Smooth muscle cell of the brain vasculature (primary cell): ENCODE measurements around the gene RAF1.

Experiments used
- DNase-seq: peaks from one replicate; pipeline ENCODE4 v3.0.0-alpha.2; 2012; ENCODE audit warnings: low read depth, low spot score

RAF1 gene

DNA sequence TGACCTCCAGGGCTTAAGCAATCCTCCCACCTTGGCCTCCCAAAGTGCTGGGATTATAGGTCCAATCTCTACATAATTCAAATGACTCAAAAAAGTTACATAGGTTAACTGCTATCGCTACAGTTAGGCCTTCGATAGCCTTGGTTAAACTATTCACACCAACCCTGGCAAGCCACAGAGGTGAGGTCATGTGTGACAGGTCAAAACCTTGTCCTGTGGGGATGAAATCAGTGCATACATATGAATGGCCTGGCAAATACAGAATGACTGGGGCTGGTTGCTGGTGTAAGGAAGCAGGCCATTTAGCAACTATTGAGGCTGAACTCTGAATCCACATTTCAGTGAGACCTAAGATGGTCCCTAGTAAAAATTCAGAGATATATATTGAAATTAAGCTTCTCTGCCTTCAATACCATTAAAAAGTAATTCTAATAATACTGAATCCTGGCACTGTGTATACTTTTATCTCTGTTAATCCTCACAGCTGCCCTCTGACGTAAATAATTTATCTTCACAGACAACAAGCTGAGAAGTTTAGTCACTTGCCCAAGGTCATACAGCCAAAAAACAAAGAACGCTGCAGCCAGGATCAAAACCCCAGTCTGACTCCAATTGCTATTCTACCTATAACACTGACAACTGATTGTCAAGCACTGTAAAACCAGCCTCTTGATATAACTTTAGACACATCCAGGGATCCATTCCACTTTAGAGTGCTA lies 71.8 kb downstream of the RAF1 start:
- DNase-seq = no peak

GRCh38 chr3:12591456-12591855 lies 72.5 kb downstream of the RAF1 start:
- no peak for DNase-seq

GRCh38 chr3:12590096-12590495 lies 73.8 kb downstream of the RAF1 start:
- no peak for DNase-seq

DNA sequence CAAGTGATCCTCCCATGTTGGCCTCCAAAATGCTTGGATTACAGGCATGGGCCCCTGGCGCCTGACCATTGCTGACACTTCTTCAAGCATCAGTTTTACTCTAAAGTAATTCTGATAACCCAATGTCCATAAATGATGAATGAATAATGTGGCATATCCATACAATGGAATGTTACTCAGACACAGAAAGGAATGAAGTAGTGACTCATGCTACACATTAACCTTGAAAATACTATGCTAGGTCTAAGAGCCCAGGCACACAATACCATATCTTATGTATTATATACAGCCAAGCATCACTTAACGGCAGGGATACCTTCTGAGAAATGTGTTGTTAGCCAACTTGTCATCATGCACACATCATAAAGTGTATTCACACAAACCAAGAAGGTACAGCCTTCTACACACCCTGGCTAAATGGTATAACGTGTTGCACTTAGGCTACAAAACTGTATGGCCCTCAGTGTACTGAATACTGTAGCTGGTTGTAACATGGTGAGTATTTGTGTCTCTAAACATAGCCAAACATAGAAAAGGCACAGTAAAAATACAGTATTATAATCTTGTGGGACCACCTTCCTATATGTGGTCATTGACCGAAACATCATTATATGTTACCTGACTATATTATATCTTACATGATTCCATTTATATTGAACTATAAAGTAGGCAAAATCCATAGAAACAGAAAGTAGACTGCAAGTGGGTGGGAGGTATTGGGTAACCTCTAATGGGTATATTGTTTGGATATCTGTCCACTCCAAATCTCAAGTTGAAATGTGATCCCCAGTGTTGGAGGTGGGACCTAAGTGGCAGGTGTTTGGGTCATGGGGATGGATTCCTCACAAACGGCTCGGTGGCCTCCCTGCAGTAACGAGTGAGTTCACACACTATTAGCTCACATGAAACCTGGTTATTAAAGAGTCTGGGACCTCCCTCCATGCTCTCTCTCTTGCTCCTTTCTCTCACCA lies 75.6 kb downstream of the RAF1 start:
- no peak for DNase-seq

GRCh38 chr3:12586403-12586802 lies 77.5 kb downstream of the RAF1 start:
- no peak for DNase-seq

DNA sequence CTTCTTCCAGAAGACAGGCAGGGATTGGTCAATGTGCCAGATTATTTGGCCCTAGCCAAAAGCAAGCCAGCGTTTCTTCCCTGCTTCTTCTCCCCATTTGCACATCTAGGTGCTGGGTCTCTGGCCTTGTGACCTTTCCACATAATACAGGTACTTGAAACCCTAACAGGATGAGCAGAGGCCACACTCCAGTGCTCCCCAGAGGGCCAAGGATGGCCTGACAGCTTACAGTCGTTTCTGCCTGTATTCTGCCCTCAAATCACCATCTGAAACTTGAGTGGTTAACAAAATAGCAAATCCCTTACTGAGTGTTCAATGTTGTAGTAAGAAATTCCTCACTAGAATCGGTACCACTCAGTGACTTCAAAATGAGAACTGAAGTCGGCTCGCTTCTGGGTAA lies 77.9 kb downstream of the RAF1 start:
- no peak for DNase-seq

- DNase-seq = no peak
These were observed 78.7 kb downstream of the RAF1 start for GRCh38 chr3:12585181-12585580.

DNA sequence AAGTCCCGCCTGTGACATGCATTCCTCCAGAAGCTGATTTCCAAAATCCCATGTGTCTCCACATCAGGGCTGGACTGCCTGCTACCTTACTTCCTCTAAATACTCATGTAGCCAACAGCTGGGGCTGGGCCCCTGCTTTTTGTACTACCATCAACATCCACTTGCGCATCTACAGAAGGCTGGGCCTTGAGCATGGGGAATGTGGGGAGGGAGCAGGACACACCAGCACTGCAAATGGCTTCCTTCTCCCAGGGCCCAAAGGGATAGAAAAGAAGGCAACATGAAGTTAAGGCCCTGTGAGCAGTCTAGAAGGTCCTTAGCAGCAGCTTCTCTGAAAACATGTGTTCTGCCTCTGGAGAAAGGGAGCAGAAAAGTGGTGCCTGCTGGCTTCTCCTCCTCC lies 79.8 kb downstream of the RAF1 start:
- DNase-seq = no peak

GRCh38 chr3:12583280-12583679 lies 80.6 kb downstream of the RAF1 start:
- DNase-seq = no peak

- no peak for DNase-seq
These were observed 81.2 kb downstream of the RAF1 start for GRCh38 chr3:12582730-12583129.

DNA sequence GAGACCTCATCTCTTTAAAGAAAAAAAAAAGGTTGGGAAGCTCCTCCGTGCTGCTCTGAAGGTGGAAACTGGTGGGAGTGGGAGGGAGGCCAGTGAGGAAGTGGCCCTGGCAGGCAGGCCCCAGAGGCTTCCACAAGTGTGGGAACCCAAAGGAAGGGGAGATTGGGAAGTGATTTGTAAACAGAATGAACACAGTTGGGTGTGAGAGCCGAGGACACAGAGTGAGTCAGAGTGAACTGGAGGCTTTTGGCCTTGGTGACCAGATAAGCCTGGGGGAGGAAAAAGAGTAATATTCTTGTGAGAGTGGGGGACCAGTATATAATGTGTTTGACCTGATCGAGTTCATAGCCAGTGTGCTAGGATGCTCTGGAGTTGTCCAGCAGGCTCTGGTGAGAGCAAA lies 84.0 kb downstream of the RAF1 start:
- DNase-seq = no peak

DNA sequence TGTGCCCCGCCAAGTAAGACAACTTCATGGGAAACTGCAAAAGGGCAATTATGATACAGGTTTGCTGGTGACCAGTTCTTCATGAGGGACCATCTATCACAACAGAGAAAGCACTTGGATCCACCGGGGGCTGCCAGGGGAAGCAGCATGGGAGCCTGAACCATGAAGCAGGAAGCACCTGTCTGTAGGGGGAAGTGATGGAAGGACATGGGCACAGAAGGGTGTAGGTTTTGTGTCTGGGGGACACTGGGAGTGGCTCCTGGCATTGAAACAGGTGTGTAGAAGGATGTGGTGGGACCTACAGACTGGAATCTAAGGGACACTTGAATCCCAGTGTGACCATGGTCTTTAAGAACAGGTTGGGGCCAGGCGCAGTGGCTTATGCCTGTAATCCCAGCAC lies 84.5 kb downstream of the RAF1 start:
- DNase-seq = no peak

DNA sequence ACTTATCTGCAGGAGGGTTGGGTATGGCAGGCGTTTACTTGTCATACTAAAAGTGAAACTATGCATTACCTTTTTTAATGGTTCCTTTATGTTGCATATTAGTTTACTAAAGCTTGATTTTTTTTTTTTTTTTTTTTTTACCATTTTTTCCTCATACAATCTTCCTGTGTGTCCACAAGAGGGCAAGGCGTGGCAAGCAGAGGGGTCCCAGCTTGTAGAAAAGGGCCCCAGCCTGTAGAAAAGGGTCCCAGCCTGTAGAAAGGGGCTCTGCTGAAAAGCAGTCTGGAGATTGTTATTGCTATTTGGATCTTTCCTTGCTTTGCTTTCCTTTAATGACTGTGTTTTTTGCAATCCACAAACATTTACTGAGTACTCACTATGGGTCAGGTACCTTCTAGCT lies 85.2 kb downstream of the RAF1 start:
- no peak for DNase-seq

- no peak for DNase-seq
These were observed 86.5 kb downstream of the RAF1 start for GRCh38 chr3:12577379-12577778.

DNA sequence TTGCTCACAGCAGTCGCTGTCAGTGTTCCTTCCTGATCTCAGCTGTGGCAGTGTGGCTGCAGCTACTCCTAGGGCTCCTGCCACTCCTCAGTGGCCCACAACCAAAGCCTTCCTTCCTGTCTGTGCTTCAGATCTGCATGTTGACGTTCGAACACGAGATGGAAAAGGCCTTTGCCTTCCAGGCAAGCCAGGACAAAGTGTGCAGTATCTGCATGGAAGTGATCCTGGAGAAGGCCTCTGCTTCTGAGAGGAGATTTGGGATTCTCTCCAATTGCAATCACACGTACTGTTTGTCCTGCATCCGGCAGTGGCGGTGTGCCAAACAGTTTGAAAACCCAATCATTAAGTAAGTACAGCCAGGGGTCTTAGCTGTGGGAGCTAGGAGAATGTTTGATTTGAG lies 89.3 kb downstream of the RAF1 start:
- DNase-seq = no peak

DNA sequence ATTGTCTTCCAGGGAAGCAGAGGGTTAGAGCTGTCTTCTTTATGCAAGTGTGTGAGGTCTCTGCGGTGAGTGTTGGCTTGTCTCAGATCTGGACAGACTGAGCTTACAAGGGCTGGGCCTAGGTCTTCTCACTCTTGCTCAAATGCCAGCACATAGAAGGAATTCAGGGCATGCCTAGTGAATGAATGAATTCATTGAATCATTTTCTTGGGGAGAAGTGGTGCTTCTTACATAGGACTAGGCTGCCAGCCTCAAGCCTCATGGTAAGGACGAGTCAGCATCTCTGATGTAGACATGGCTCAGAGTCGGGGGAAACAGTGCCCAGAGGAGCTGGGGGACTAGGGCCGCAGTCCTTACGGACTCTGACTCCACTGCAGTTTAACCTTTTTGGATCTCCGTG lies 89.8 kb downstream of the RAF1 start:
- DNase-seq = no peak

GRCh38 chr3:12571986-12572385 lies 91.9 kb downstream of the RAF1 start:
- DNase-seq = no peak

GRCh38 chr3:12569836-12570235 lies 94.1 kb downstream of the RAF1 start:
- no peak for DNase-seq

- DNase-seq = no peak
These were observed 95.2 kb downstream of the RAF1 start for GRCh38 chr3:12568747-12569146.

DNA sequence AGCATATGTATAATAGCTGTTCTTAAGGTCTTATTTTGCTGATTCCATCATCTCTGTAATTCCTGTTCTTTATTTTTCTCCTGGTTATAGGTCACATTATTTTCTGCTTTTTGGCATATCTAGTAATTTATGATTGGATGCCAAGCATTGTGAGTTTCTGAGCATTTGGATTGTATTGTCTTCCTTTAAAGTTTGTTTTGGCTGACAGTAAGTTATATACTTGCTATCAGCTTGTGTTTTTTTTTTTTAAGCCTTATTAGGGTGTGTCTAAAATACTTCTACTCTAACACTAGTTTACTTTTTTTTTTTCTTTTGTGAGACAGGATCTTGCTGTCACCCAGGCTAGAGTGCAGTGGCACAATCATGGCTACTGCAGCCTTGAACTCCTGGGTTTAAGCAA lies 96.9 kb downstream of the RAF1 start:
- no peak for DNase-seq

DNA sequence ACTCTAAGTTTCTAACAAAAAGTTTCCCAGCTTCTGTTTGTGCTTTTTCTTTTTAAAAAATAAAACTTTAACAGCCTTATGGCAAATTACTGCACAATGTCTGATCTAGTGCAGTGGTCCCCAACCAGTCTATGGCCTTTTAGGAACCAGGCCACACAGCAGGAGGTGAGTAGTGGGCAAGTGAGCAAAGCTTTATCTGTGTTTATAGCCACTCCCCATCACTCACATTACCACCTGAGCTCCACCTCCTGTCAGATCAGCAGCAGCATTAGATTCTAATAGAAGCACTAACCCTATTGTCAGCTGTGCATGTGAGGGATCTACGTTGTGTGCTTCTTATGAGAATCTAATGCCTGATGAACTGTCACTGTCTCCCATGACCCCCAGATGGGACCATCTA lies 101.5 kb downstream of the RAF1 start:
- DNase-seq = no peak

DNA sequence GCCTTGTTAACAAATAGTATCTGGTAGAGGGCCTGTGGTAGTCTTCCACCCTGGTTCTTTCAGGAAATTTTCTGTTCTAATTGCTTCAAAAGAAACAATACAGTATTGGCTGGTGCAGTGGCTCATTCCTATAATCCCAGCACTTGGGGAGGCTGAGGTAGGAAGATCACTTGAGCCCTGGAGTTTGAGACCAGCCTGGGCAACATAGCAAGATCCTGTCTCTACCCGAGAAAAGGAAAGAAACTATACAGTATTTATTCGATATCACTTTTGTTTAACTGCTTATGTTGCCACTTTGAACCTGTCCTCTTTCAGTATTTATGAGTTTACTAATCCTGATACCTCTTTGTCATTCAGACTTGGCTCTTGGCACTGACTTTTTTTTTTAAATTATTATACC lies 102.5 kb downstream of the RAF1 start:
- no peak for DNase-seq
